HUES64 (cell line): ENCODE results near the gene FMO2.

Source experiments
- H3K27ac ChIP-seq: 2 replicates; pipeline ENCODE4 v1.7.0; 2013; ENCODE audit warnings: low read depth, low read length, inconsistent platforms
- H3K27me3 ChIP-seq: 2 replicates; pipeline ENCODE4 v1.6.1; 2013; ENCODE audit warnings: mild to moderate bottlenecking, low read length; ENCODE audit not compliant: insufficient read depth
- H3K36me3 ChIP-seq: 2 replicates; pipeline ENCODE4 v1.6.1; 2013; ENCODE audit warnings: mild to moderate bottlenecking, low read length; ENCODE audit not compliant: insufficient read depth
- H3K4me1 ChIP-seq: 2 replicates; pipeline ENCODE4 v1.6.1; 2013; ENCODE audit warnings: mild to moderate bottlenecking, low read length, moderate library complexity; ENCODE audit not compliant: insufficient read depth
- H3K4me3 ChIP-seq: 2 replicates; pipeline ENCODE4 v1.5.1; 2013; ENCODE audit warnings: mild to moderate bottlenecking, low read length, moderate library complexity
- H3K9ac ChIP-seq: 2 replicates; pipeline ENCODE4 v1.6.1; 2013; ENCODE audit warnings: mild to moderate bottlenecking, low read depth, low read length
- H3K9me3 ChIP-seq: 2 replicates; pipeline ENCODE4 v1.6.1; 2013; ENCODE audit warnings: low read depth, low read length; ENCODE audit not compliant: insufficient read depth
- WGBS: fragments of 150-250, 120-280 bp; methylation state at CpG from one replicate; pipeline ENCODE4 v1.1.7; 2013; ENCODE audit warnings: missing lambda C conversion rate; 5-methylcytosine and 5-hydroxymethylcytosine counted together

FMO2 gene

DNA sequence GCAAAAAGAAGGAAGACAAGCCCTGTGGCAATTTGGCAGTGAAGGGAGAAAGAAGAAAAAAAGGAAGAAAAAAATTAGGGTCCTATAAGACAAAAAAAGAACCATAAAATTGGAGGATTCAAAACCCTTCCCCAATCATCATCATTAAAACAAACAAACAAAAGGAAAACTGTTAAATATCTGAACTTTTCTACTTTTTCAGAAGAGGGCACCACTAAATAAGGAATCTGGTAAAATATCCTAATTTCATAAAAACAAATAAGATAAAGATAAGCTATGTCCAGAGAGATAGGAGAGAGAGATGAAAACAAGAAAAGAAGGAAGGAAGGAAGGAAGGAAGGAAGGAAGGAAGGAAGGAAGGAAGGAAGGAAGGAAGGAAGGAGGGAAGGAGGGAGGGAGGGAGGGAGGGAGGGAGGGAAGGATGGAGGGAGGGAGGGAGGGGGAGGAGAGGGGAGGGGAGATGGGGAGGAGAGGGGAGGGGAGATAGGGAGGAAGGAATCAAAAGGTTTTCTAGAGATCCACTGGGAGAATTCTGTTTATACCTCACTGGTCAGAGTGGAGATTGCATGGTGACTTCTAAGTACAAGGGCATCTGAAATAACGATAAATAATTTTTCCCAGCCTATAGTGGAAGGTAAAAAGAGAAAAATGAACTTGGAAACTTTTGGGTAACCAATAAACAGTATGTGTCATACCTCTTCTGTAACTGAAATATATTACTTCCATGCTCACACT lies 10.4 kb upstream of the FMO2 start:
- Histone ChIP-seq H3K4me3 (no peak overlapping the region), H3K36me3 (no peaks in the 10 kb centered on the region), H3K27ac (no peak overlapping the region), H3K9me3 (no peaks in the 10 kb centered on the region), H3K9ac (no peak overlapping the region), H3K4me1 (no peaks in the 10 kb centered on the region), H3K27me3 (no peaks in the 10 kb centered on the region)
- WGBS, result no CpG with 5 or more reads among the region's 1 CpG

DNA sequence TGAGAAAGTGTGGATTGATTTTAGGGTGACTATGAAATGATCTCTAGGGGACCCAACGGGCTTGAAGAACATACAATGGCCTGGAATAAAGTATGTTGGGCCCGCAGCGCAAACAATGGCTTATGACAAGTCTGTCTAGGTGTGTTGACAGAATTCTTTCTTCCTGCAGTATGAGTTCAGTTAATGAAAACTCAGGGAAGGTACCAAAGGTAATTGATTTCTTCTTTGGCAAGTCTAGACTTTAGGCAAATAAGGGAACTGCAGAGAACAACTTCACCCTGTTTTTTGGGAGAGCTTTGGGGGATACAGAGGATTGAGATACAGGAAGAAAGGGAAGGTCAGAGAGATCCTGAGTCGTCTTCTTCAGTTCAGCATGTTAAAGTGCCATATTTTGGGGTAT lies 7.8 kb upstream of the FMO2 start:
- Histone ChIP-seq H3K4me1 (no peaks in the 10 kb centered on the region), H3K27ac (no peak overlapping the region), H3K36me3 (no peaks in the 10 kb centered on the region), H3K27me3 (no peaks in the 10 kb centered on the region), H3K4me3 (no peak overlapping the region), H3K9ac (no peak overlapping the region), H3K9me3 (no peaks in the 10 kb centered on the region)
- 94% methylated on average over 4 of the region's 4 CpGs for WGBS

DNA sequence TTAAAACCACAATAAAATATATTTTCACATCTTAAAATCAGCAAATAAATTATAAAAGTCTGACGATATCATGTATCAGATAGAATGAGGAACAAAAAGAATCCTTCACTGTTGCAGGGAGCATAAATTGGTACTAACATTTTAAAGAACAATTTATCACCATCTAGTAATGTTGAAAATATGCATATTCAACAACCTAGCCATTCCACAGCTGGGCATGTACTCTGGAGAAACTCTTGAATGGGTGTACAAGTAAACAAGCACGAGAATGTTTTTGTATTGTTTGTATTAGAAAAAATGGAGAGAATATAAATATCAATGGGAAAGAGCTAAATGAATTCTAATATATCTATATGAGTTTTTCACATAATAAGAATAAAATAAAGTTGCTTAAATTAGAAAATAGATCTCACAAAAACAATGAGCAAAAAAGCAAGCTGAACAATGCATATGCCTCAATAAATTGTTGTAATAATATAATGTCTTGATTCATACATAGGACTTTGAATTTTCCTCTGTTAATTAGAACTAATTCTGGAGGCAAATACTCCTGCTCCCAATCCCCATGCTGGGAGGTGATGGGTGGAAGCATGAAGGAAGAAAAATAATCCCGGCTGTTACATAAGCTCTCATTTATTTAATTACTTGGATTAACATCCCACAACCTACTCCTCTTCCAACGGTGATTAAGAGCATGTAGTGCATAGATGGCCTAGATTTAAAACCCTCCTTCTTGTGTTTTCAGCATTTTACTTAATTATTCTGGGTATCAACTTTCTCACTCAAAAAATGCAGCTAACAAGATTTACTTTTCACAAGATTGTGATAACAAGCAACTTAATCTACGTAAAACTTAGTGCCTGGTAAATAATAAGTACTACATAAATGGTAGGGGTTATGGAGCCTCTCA lies 5.5 kb upstream of the FMO2 start:
- no peaks in the 10 kb centered on the region for H3K36me3 ChIP-seq
- H3K27ac ChIP-seq, result no peak overlapping the region
- no peaks in the 10 kb centered on the region for H3K9me3 ChIP-seq
- no peak overlapping the region for H3K4me3 ChIP-seq
- H3K4me1 ChIP-seq, result no peaks in the 10 kb centered on the region
- 89% methylated on average over 1 of the region's 5 CpGs for WGBS
- no peaks in the 10 kb centered on the region for H3K27me3 ChIP-seq
- H3K9ac ChIP-seq, result no peak overlapping the region

DNA sequence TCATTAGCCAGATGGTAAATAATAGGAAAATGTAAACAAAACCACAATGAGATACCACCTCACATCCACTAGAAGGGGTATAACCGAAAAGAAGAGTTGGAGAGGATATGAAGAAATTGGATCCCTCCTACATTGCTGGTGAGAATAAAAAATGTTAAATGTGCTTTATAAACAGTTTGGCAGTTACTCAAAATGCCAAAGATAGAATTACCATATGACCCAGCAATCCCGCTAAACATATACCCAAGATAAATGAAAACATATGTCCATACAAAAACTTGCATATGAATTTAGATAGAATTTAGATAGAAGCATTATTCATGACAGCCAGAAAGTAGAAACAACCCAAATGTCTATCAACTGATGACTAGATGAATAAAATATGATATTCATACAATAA lies 4.4 kb upstream of the FMO2 start:
- Histone ChIP-seq H3K4me1 (no peaks in the 10 kb centered on the region), H3K9ac (no peak overlapping the region), H3K4me3 (no peak overlapping the region), H3K27ac (no peak overlapping the region), H3K36me3 (no peaks in the 10 kb centered on the region), H3K27me3 (no peaks in the 10 kb centered on the region), H3K9me3 (no peaks in the 10 kb centered on the region)
- WGBS, result 100% methylated on average over 1 of the region's 2 CpGs

DNA sequence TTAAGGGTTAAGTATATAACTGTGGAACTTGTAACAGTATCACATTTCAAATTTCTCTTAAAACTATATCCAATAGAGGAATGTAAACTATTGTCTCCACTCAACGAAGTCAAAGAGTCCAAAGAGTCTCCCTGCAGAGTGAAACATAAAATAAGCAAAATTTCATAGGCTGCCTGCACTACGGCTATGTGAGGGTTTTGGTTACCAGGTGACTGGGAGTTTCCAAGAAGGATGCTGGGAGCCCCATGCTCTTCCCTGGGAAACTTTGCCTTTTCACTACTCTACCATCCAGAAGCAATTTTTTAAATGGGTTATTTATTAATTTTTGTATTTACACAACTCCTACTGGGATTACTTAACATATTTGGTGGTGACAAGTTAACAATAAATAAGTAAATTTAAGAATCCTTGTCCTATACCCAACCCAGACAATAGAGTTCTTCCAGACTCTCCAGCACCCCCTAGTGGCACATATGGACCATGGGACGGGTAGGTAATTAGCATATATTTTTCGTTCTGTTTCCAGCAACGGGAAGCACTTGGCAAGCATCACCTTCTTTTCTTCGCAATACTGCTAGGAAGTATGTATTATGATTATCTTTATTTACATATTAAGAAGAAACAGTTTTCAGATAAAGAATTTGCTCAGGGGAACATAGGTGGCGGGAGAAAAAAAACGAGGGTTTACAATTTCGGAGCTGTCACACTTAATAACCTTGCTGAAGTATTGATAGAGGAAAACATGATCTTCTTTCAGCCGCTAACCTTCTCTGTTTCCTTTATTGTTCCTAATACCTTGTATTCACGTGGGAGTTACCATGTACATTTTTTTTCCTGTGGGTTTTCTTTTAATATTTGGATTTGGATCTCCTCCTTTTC lies 3.5 kb downstream of the FMO2 start:
- 63% methylated on average over 9 of the region's 11 CpGs for WGBS

DNA sequence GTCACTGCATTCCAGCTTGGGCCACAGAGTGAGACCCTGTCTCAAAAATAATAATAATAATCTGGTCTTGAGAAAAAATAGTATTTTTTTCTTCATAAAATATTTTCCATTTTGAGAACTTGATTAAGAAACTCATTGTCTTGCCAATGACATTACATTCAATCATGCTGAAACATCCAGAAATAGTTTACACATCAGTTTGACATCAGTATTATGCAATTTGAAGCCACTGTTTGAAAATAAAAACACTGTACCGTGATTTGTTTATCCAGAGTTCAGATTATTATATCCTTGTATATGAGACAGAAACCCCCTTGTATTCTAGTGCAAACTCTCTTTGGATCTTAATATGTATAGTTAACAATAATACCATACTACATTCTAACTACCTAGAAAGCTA lies 6.9 kb downstream of the FMO2 start:
- Histone ChIP-seq H3K27me3 (no peaks in the 10 kb centered on the region), H3K9ac (no peak overlapping the region), H3K4me1 (no peaks in the 10 kb centered on the region), H3K27ac (no peak overlapping the region), H3K9me3 (no peaks in the 10 kb centered on the region), H3K36me3 (no peaks in the 10 kb centered on the region), H3K4me3 (no peak overlapping the region)
- no CpG with 5 or more reads among the region's 1 CpG for WGBS

More for the DNA sequence above, 3.5 kb downstream of the FMO2 start:
- Histone ChIP-seq H3K9ac (no peak overlapping the region), H3K4me3 (no peak overlapping the region), H3K27ac (no peak overlapping the region), H3K27me3 (no peaks in the 10 kb centered on the region), H3K36me3 (no peaks in the 10 kb centered on the region), H3K4me1 (no peaks in the 10 kb centered on the region), H3K9me3 (no peaks in the 10 kb centered on the region)

DNA sequence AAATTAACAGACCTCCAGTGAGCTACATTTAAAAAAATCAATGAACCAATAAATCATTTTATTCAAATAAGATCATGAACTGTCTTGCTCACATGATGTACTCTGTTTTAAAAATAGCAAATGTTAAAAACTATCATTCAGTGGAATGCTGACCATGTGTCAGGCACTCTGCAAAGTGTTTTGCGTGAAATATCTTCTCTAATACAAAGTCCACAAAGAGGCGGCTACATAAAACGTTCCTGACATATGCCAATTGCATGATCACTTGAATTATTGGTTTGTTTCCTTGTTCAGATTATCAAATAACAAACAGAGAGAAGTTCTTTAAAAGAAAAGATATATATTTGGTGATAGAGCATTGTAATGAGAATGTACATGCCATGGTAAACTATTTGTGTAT lies 10.7 kb downstream of the FMO2 start:
- Histone ChIP-seq H3K27me3 (no peaks in the 10 kb centered on the region), H3K9ac (no peak overlapping the region), H3K36me3 (no peaks in the 10 kb centered on the region), H3K4me3 (no peak overlapping the region), H3K9me3 (no peaks in the 10 kb centered on the region), H3K4me1 (no peaks in the 10 kb centered on the region), H3K27ac (no peak overlapping the region)
- 93% methylated on average over 3 of the region's 3 CpGs for WGBS

DNA sequence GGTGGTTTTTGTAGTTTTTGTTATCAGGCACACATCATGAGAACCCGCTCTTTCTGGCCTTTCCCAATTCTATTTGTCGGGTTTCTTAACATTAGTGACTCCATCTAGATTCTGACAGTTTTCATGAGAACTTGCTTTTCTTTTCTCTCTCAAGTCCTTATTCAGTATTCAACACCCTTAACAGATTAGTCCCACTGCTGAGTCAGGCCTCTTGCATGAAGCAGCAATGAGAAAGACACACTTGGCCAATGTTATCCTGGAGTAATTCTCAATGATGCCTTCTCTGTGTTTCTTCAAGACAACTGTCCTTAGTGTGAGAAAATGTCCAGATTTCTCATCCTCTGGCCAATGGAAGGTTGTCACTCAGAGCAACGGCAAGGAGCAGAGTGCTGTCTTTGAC lies 11.3 kb downstream of the FMO2 start:
- H3K27me3 ChIP-seq, result no peaks in the 10 kb centered on the region
- no peak overlapping the region for H3K9ac ChIP-seq
- H3K4me1 ChIP-seq, result no peaks in the 10 kb centered on the region
- no peaks in the 10 kb centered on the region for H3K9me3 ChIP-seq
- no peaks in the 10 kb centered on the region for H3K36me3 ChIP-seq
- H3K27ac ChIP-seq, result no peak overlapping the region
- WGBS, result 98% methylated on average over 3 of the region's 3 CpGs
- no peak overlapping the region for H3K4me3 ChIP-seq

DNA sequence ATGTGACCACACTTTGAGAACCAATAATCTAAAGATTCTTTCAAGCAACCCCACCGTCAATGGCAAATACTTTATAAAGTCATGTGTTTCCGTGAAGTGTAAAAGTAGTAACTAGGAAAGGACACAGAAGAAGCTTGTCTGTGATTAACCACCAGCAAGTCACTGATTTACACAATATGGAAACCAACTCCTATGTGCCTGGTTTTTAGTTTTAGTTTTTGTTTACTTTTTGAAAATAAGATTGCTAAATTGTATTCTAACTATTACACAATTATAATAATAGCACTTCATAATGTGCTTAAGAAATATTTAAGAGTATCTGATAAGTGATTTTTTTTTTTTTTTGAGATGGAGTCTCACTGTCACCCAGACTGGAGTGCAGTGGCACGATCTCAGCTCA lies 13.0 kb downstream of the FMO2 start:
- WGBS, result 100% methylated on average over 2 of the region's 3 CpGs
- H3K9me3 ChIP-seq, result no peaks in the 10 kb centered on the region
- no peak overlapping the region for H3K27ac ChIP-seq
- H3K9ac ChIP-seq, result no peak overlapping the region
- peaks cover 10% of the 10 kb centered on the region; the same call in 1 of the 2 replicates for H3K4me1 ChIP-seq
- no peaks in the 10 kb centered on the region for H3K27me3 ChIP-seq
- no peak overlapping the region for H3K4me3 ChIP-seq
- no peaks in the 10 kb centered on the region for H3K36me3 ChIP-seq

DNA sequence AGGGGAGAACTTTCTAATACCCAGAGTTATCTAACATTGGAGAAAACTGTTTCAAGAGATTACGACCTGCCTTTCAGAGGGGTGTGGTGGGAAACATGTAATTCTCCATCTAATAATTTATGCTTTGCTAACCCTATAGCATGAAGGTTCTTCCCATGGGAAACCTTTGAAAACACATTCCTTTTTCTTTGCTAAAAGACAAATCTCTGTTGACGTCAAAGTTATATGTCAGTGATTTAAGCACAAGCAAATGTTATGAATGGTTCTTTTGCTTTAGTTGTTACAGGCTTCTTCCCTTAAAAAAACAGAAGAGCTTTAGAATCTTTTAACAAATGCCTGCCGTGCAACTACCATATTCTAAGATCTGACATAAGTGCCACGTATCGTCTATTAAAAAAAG lies 19.2 kb downstream of the FMO2 start:
- H3K9ac ChIP-seq, result no peak overlapping the region
- 95% methylated on average over 4 of the region's 5 CpGs for WGBS

More for the DNA sequence above, 19.2 kb downstream of the FMO2 start:
- Histone ChIP-seq H3K36me3 (no peaks in the 10 kb centered on the region), H3K27me3 (no peaks in the 10 kb centered on the region), H3K4me1 (peaks cover 10% of the 10 kb centered on the region; the same call in 1 of the 2 replicates), H3K9me3 (no peaks in the 10 kb centered on the region), H3K27ac (no peak overlapping the region), H3K4me3 (no peak overlapping the region)
